Measurements from ENCODE around the gene METTL26.

The METTL26 gene

DNA sequence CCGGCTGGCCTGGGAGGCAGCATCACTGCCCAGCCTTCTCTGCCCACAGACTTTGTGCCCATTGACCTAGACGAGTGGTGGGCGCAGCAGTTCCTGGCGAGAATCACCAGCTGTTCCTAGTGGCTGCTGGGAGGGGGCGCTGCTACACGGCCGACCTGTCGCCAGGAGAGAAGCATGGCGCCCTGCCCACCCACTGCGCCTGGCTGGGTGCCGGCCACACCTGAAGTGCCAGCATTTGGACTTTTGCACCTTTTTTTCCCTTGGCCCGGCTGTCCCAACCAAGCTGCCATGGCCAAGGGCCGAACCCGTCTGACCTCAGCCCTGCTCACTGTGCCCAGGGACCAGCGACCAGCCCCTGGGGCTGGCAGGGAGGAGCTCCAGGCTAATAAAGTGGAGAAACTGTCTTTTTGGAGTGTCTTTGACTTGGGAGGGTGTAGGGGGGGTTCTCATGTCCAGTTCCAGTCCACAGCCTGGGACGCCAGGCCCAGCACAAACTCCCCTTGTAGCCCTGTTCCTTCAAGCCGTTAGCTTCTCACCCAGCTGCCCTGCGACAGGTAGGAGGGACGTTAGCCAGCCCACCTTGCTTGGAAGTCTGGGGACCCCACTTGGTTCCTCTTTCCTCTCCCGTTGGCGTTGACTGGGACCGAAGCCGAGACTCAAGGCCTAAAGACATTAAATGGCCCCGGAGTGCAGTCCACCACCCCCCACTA, 12.1 kb upstream of the METTL26 start:
- H3K27ac ChIP-seq (replicated peaks) = peak overlapping the region; percentile 90

GRCh38 chr16:647173-647902, 11.2 kb upstream of the METTL26 start:
- no peak overlapping the region for H3K27ac ChIP-seq (replicated peaks)
- no peak overlapping the region for H3K4me3 ChIP-seq (replicated peaks; ENCODE audit: insufficient read depth, low read length)
- no peak for TF ChIP-seq SPI1 (IDR thresholded peaks at IDR 0.05; ENCODE audit: borderline replicate concordance, low read depth)
- peak; percentile 15; the same call in 1 of the 2 replicates for TF ChIP-seq POLR2AphosphoS5 (IDR thresholded peaks at IDR 0.05; ENCODE audit: low read depth)
- no peak for TF ChIP-seq CTCF (IDR thresholded peaks at IDR 0.05; ENCODE audit: insufficient read depth, low read length)
- TF ChIP-seq GABPA (IDR thresholded peaks at IDR 0.05; ENCODE audit: low read depth) = no peak
- TF ChIP-seq REST (IDR thresholded peaks at IDR 0.05; ENCODE audit: insufficient replicate concordance, low read depth) = no peak
- H3K27me3 ChIP-seq (ENCODE audit: insufficient read depth, poor library complexity, severe bottlenecking) = no peaks in the 10 kb centered on the region
- peak in 1 of 2 experiments; percentile 28 for DNase-seq (ENCODE audit: low read depth in 1 of 2, low spot score in 1 of 2)

More for the DNA sequence above, 12.1 kb upstream of the METTL26 start:
- DNase-seq (ENCODE audit: low read depth in 1 of 2, low spot score in 1 of 2) = peak; percentile 52 to 74
- Histone ChIP-seq H3K4me3 (replicated peaks; ENCODE audit: insufficient read depth, low read length) (peak overlapping the region; percentile 60), H3K27me3 (ENCODE audit: insufficient read depth, poor library complexity, severe bottlenecking) (no peaks in the 10 kb centered on the region)
- TF ChIP-seq CTCF (IDR thresholded peaks at IDR 0.05; ENCODE audit: insufficient read depth, low read length) (peak; percentile 63), GABPA (IDR thresholded peaks at IDR 0.05; ENCODE audit: low read depth) (no peak), SPI1 (IDR thresholded peaks at IDR 0.05; ENCODE audit: borderline replicate concordance, low read depth) (no peak), POLR2AphosphoS5 (IDR thresholded peaks at IDR 0.05; ENCODE audit: low read depth) (peak; percentile 42; the same call in 1 of the 2 replicates), REST (IDR thresholded peaks at IDR 0.05; ENCODE audit: insufficient replicate concordance, low read depth) (no peak)

GRCh38 chr16:646679-647172, 10.6 kb upstream of the METTL26 start:
- no peaks in the 10 kb centered on the region for H3K27me3 ChIP-seq (ENCODE audit: insufficient read depth, poor library complexity, severe bottlenecking)
- TF ChIP-seq POLR2AphosphoS5 (IDR thresholded peaks at IDR 0.05; ENCODE audit: low read depth) = 0 out of 2 replicates have a peak, but pooled peaks have one; percentile 8
- TF ChIP-seq GABPA (IDR thresholded peaks at IDR 0.05; ENCODE audit: low read depth) = no peak
- no peak for TF ChIP-seq REST (IDR thresholded peaks at IDR 0.05; ENCODE audit: insufficient replicate concordance, low read depth)
- no peak for TF ChIP-seq CTCF (IDR thresholded peaks at IDR 0.05; ENCODE audit: insufficient read depth, low read length)
- TF ChIP-seq SPI1 (IDR thresholded peaks at IDR 0.05; ENCODE audit: borderline replicate concordance, low read depth) = no peak
- no peak overlapping the region for H3K4me3 ChIP-seq (replicated peaks; ENCODE audit: insufficient read depth, low read length)
- no peak for DNase-seq (ENCODE audit: low read depth in 1 of 2, low spot score in 1 of 2)
- H3K27ac ChIP-seq (replicated peaks) = no peak overlapping the region
